Measurements from ENCODE around the gene PCSK6.

The PCSK6 gene

GRCh38 chr15:101511717-101512116 lies 22.2 kb upstream of the PCSK6 start:
- no peak for TF ChIP-seq CTCF (IDR thresholded peaks at IDR 0.05; ENCODE audit: low read length, missing control alignments)
- DNase-seq (ENCODE audit: low read depth) = no peak
- no peak overlapping the region for H3K4me3 ChIP-seq (replicated peaks; ENCODE audit: low read depth, low read length)

- no peak overlapping the region for H3K4me3 ChIP-seq (replicated peaks; ENCODE audit: low read depth, low read length)
Observed at GRCh38 chr15:101510212-101511197, 21.0 kb upstream of the PCSK6 start.

GRCh38 chr15:101509279-101509678 lies 19.8 kb upstream of the PCSK6 start:
- no peak overlapping the region for H3K4me3 ChIP-seq (replicated peaks; ENCODE audit: low read depth, low read length)
- no peak for DNase-seq (ENCODE audit: low read depth)
- TF ChIP-seq CTCF (IDR thresholded peaks at IDR 0.05; ENCODE audit: low read length, missing control alignments) = no peak

More at GRCh38 chr15:101510212-101511197, 21.0 kb upstream of the PCSK6 start:
- DNase-seq (ENCODE audit: low read depth) = no peak
- TF ChIP-seq CTCF (IDR thresholded peaks at IDR 0.05; ENCODE audit: low read length, missing control alignments) = no peak

GRCh38 chr15:101506491-101506890 lies 17.0 kb upstream of the PCSK6 start:
- no peak overlapping the region for H3K4me3 ChIP-seq (replicated peaks; ENCODE audit: low read depth, low read length)
- DNase-seq (ENCODE audit: low read depth) = no peak
- TF ChIP-seq CTCF (IDR thresholded peaks at IDR 0.05; ENCODE audit: low read length, missing control alignments) = no peak

- TF ChIP-seq CTCF (IDR thresholded peaks at IDR 0.05; ENCODE audit: low read length, missing control alignments) = no peak
- DNase-seq (ENCODE audit: low read depth) = no peak
- H3K4me3 ChIP-seq (replicated peaks; ENCODE audit: low read depth, low read length) = no peak overlapping the region
Observed at GRCh38 chr15:101505610-101506337, 16.3 kb upstream of the PCSK6 start.

GRCh38 chr15:101504866-101505609 lies 15.5 kb upstream of the PCSK6 start:
- no peak overlapping the region for H3K4me3 ChIP-seq (replicated peaks; ENCODE audit: low read depth, low read length)
- no peak for DNase-seq (ENCODE audit: low read depth)
- TF ChIP-seq CTCF (IDR thresholded peaks at IDR 0.05; ENCODE audit: low read length, missing control alignments) = no peak

Data from fibroblast of pulmonary artery (primary cell).